ENCODE results near the gene OR52L1.
A peak's percentile ranks its signal among the peaks of the same experiment; 100 is the strongest.
"Not testable (repeated sequence)": the region's sequence is repeated elsewhere in the genome, so short reads cannot be mapped to it uniquely, and the experiment has no call there.

The OR52L1 gene

GRCh38 chr11:5986885-5987284 lies at the start of gene OR52L1:
Gene OR52L1, minus strand, starts transcription at chr11:5986985. Its CDS starts 55 bp downstream, at chr11:5986930.
- DNase-seq, result no peak

- no peak for DNase-seq
Measured at GRCh38 chr11:6030708-6031405, 44.1 kb upstream of the OR52L1 start, which contains the start of gene OR56A1. Gene OR56A1, minus strand, starts transcription at chr11:6030758. Its CDS starts 3,066 bp downstream, at chr11:6027692.

- no peak for DNase-seq
Measured at GRCh38 chr11:6027501-6027900, 40.7 kb upstream of the OR52L1 start.

GRCh38 chr11:6025056-6025455 lies 38.3 kb upstream of the OR52L1 start:
- DNase-seq, result no peak

- peak; percentile 62 to 69 for DNase-seq
Measured at GRCh38 chr11:6022956-6023355, 36.2 kb upstream of the OR52L1 start.

- no peak for DNase-seq
Measured at GRCh38 chr11:6013042-6013441, 26.3 kb upstream of the OR52L1 start.

- DNase-seq, result peak; percentile 56 to 58
Measured at GRCh38 chr11:6012035-6012668, 25.4 kb upstream of the OR52L1 start.

- no peak for DNase-seq
Measured at GRCh38 chr11:6006846-6007245, 20.1 kb upstream of the OR52L1 start, which contains the start of gene OR56A4. Gene OR56A4, minus strand, starts transcription at chr11:6006946. Its CDS starts 3,954 bp downstream, at chr11:6002992.

- DNase-seq, result no peak
Measured at GRCh38 chr11:6006395-6006794, 19.6 kb upstream of the OR52L1 start.

- no peak for DNase-seq
Measured at GRCh38 chr11:6002202-6002699, 15.5 kb upstream of the OR52L1 start.

GRCh38 chr11:5994791-5995190 lies 8.0 kb upstream of the OR52L1 start:
- no peak for DNase-seq

GRCh38 chr11:5992604-5993251 lies 5.9 kb upstream of the OR52L1 start:
- peak; percentile 12 to 37 for DNase-seq

- DNase-seq, result no peak
Measured at GRCh38 chr11:5992150-5992549, 5.4 kb upstream of the OR52L1 start.

GRCh38 chr11:5989203-5989602 lies 2.4 kb upstream of the OR52L1 start:
- no peak for DNase-seq

- no peak for DNase-seq
Measured at GRCh38 chr11:5983443-5983842, 3.3 kb downstream of the OR52L1 start.

- no peak for DNase-seq
Measured at GRCh38 chr11:5973530-5973929, 13.3 kb downstream of the OR52L1 start.

- DNase-seq, result no peak
Measured at GRCh38 chr11:5968394-5968793, 18.4 kb downstream of the OR52L1 start, which contains the start of gene OR56A5. Gene OR56A5, minus strand, starts transcription at chr11:5968494. Its CDS starts 0 bp downstream, at chr11:5968494.

GRCh38 chr11:5967708-5968107 lies 19.1 kb downstream of the OR52L1 start:
- DNase-seq, result no peak

GRCh38 chr11:5966958-5967357 lies 19.8 kb downstream of the OR52L1 start:
- no peak for DNase-seq

- DNase-seq, result not testable (repeated sequence)
Measured at GRCh38 chr11:5960704-5961320, 26.0 kb downstream of the OR52L1 start.

GRCh38 chr11:5955586-5955985 lies 31.2 kb downstream of the OR52L1 start:
- no peak for DNase-seq

GRCh38 chr11:5941951-5942350 lies 44.8 kb downstream of the OR52L1 start, which contains the start of gene OR56A3:
Gene OR56A3, plus strand, starts transcription at chr11:5942251. Its CDS starts 5,096 bp downstream, at chr11:5947347.
- DNase-seq, result no peak

- DNase-seq, result no peak
Measured at GRCh38 chr11:5940748-5941147, 46.0 kb downstream of the OR52L1 start.
